SK-N-MC (cell line): ENCODE measurements around the gene PIK3R4.

Experiments
- EZH2 ChIP-seq: fragments of 200-600 bp; sonication (generic); IDR thresholded peaks from one replicate; pipeline ENCODE4 v1.6.1; 2017; ENCODE audit warnings: antibody characterized with exemption
- FOXP2 ChIP-seq: optimal IDR thresholded peaks from 2 replicates; pipeline ENCODE3; 2011; ENCODE audit warnings: mild to moderate bottlenecking, moderate library complexity; ENCODE audit not compliant: insufficient read depth; ENCODE audit errors: extremely low read length, control extremely low read depth
- POLR2AphosphoS5 ChIP-seq: IDR thresholded peaks from 2 replicates; pipeline ENCODE4 v1.6.1; 2012; ENCODE audit warnings: mild to moderate bottlenecking, low read depth, low read length, borderline replicate concordance

GRCh38 chr3:130648293-130648692 lies 98.3 kb downstream of the PIK3R4 start:
- TF ChIP-seq POLR2AphosphoS5 (no peak), EZH2 (no peak), FOXP2 (no peak)
